H1 (cell line): ENCODE results near the gene PRTN3. TPM values are rescaled to one million over a fixed set of nuclear protein-coding genes. Genes with fewer than 3 reads are reported as not detected.

Experiments
- CTCF ChIA-PET: fragments of 300-600 bp; sonication (Branson Sonifier 250); formaldehyde crosslinking; loops from one replicate; lab custom pipeline; 2021; ENCODE audit not compliant: partially characterized antibody; lab: Charles Lee
- POLR2A ChIA-PET: fragments of 300-600 bp; sonication (Branson Sonifier 250); formaldehyde crosslinking; loops from one replicate; lab custom pipeline; 2021; ENCODE audit warnings: inconsistent platforms; ENCODE audit not compliant: partially characterized antibody; lab: Charles Lee
- DNase-seq, 2 experiments: peaks; one replicate each; pipeline versions ENCODE4 v3.0.0 to v3.0.0-alpha.2; 2010 to 2022; ENCODE audit warnings: low spot score in 2 of 2, low read depth in 1 of 2, mixed read lengths in 1 of 2
- FAIRE-seq: peaks from 2 replicates; lab custom pipeline; 2011; peaks lifted over from hg19 to GRCh38; lab: Jason Lieb, UNC
- H2AFZ ChIP-seq: 2 replicates; pipeline ENCODE4 v1.8.1; 2012; ENCODE audit warnings: low read length, inconsistent platforms
- H2AK5ac ChIP-seq: 2 replicates; pipeline ENCODE4 v1.6.1; 2013; ENCODE audit warnings: low read depth, low read length
- H2BK120ac ChIP-seq: replicated peaks from 2 replicates; pipeline ENCODE3; 2013; ENCODE audit warnings: low read depth, low read length, inconsistent platforms
- H2BK12ac ChIP-seq: 2 replicates; pipeline ENCODE4 v1.6.1; 2013; ENCODE audit warnings: low read depth, low read length
- H2BK15ac ChIP-seq: 2 replicates; pipeline ENCODE4 v1.6.1; 2013; ENCODE audit warnings: low read length
- H2BK20ac ChIP-seq: 2 replicates; pipeline ENCODE4 v1.6.1; 2013; ENCODE audit warnings: low read length
- H2BK5ac ChIP-seq: 2 replicates; pipeline ENCODE4 v1.6.1; 2013; ENCODE audit warnings: low read depth, low read length
- H3K14ac ChIP-seq: 2 replicates; pipeline ENCODE4 v1.6.1; 2013; ENCODE audit warnings: inconsistent platforms; ENCODE audit not compliant: insufficient read length
- H3K18ac ChIP-seq: 2 replicates; pipeline ENCODE4 v1.6.1; 2013; ENCODE audit warnings: low read length; ENCODE audit errors: extremely low read depth
- H3K23ac ChIP-seq: 2 replicates; pipeline ENCODE4 v1.6.1; 2013; ENCODE audit warnings: inconsistent platforms; ENCODE audit not compliant: insufficient read length
- H3K23me2 ChIP-seq: 2 replicates; pipeline ENCODE4 v1.6.1; 2013; ENCODE audit warnings: low read depth, low read length
- H3K27ac ChIP-seq: 2 replicates; pipeline ENCODE4 v1.6.1; 2011; ENCODE audit warnings: low read depth, low read length, inconsistent platforms
- H3K27me3 ChIP-seq, 4 experiments: replicated peaks in 1 of 4; 1 replicate in 1 of 4; 2 replicates in 3 of 4; pipeline versions ENCODE4 v1.6.1 to v1.8.1; 2011 to 2013; ENCODE audit warnings: low read length in 3 of 4, mild to moderate bottlenecking in 3 of 4, inconsistent platforms in 2 of 4, mixed read lengths in 2 of 4, moderate library complexity in 1 of 4; ENCODE audit not compliant: control insufficient read depth in 3 of 4, insufficient read depth in 3 of 4; ENCODE audit errors: extremely low read depth in 1 of 4
- H3K36me3 ChIP-seq, 4 experiments: 2 replicates each; pipeline versions ENCODE4 v1.6.1 to v1.8.1; 2011 to 2013; ENCODE audit warnings: mild to moderate bottlenecking in 4 of 4, low read length in 3 of 4, moderate library complexity in 2 of 4, control low read depth in 1 of 4, inconsistent platforms in 1 of 4; ENCODE audit not compliant: insufficient read depth in 4 of 4, control insufficient read depth in 2 of 4
- H3K4ac ChIP-seq: replicated peaks from 2 replicates; pipeline ENCODE3; 2013; ENCODE audit warnings: low read length, low read depth, mixed read lengths, inconsistent platforms; ENCODE audit not compliant: insufficient read length
- H3K4me1 ChIP-seq, 4 experiments: replicated peaks in 1 of 4; 1 replicate in 1 of 4; 2 replicates in 3 of 4; pipeline versions ENCODE4 v1.6.1 to v1.8.1; 2011 to 2013; ENCODE audit warnings: low read length in 3 of 4, inconsistent platforms in 2 of 4, mixed read lengths in 1 of 4; ENCODE audit not compliant: insufficient read depth in 4 of 4, control insufficient read depth in 3 of 4
- H3K4me2 ChIP-seq, 2 experiments: 2 replicates each; pipeline versions ENCODE4 v1.6.1 to v1.8.1; 2011 to 2013; ENCODE audit warnings: low read depth in 2 of 2, low read length in 2 of 2, control low read depth in 1 of 2, inconsistent platforms in 1 of 2, mild to moderate bottlenecking in 1 of 2; ENCODE audit not compliant: insufficient read depth in 1 of 2
- H3K4me3 ChIP-seq, 4 experiments: fragments of 200-600, 300-600 bp in 1 of 4; sonication (generic), shearing (Covaris generic), sonication (Bioruptor Twin) in 1 of 4; 2 replicates each; pipeline versions ENCODE4 v1.5.1 to v1.8.1; 2011 to 2016; ENCODE audit warnings: low read length in 4 of 4, low read depth in 3 of 4, control low read depth in 2 of 4, inconsistent platforms in 2 of 4, mild to moderate bottlenecking in 2 of 4, mixed read lengths in 1 of 4, moderate library complexity in 1 of 4; ENCODE audit not compliant: insufficient read depth in 2 of 4; ENCODE audit errors: extremely low read depth in 1 of 4
- H3K56ac ChIP-seq: replicated peaks from 2 replicates; pipeline ENCODE3; 2013; ENCODE audit warnings: low read depth, mild to moderate bottlenecking, mixed read lengths, low read length, inconsistent platforms; ENCODE audit not compliant: insufficient read length
- H3K79me1 ChIP-seq: 2 replicates; pipeline ENCODE4 v1.6.1; 2013; ENCODE audit warnings: low read depth, low read length, control low read depth
- H3K79me2 ChIP-seq, 2 experiments: 2 replicates each; pipeline versions ENCODE4 v1.6.1 to v1.8.1; 2012 to 2013; ENCODE audit warnings: low read length in 2 of 2, mild to moderate bottlenecking in 2 of 2, inconsistent platforms in 1 of 2; ENCODE audit not compliant: insufficient read depth in 2 of 2, control insufficient read depth in 1 of 2
- H3K9ac ChIP-seq, 4 experiments: replicated peaks in 1 of 4; 1 replicate in 1 of 4; 2 replicates in 3 of 4; pipeline versions ENCODE4 v1.6.1 to v1.8.1; 2011 to 2013; ENCODE audit warnings: low read depth in 3 of 4, low read length in 3 of 4, control low read depth in 2 of 4, mild to moderate bottlenecking in 2 of 4, moderate library complexity in 2 of 4, inconsistent platforms in 1 of 4; ENCODE audit errors: extremely low read depth in 1 of 4
- H3K9me3 ChIP-seq, 2 experiments: 2 replicates each; pipeline versions ENCODE4 v1.6.1 to v1.8.1; 2012 to 2013; ENCODE audit warnings: mild to moderate bottlenecking in 2 of 2, moderate library complexity in 2 of 2, control low read depth in 1 of 2, inconsistent platforms in 1 of 2, low read depth in 1 of 2, low read length in 1 of 2, mixed read lengths in 1 of 2; ENCODE audit not compliant: insufficient read depth in 2 of 2
- H4K20me1 ChIP-seq, 2 experiments: replicated peaks in 1 of 2; 2 replicates each; pipeline versions ENCODE3 to v1.8.1; 2011 to 2013; ENCODE audit warnings: inconsistent platforms in 2 of 2, low read length in 2 of 2, mild to moderate bottlenecking in 1 of 2; ENCODE audit not compliant: insufficient read depth in 2 of 2, control insufficient read depth in 1 of 2
- H4K5ac ChIP-seq: 2 replicates; pipeline ENCODE4 v1.6.1; 2013; ENCODE audit warnings: low read length, low read depth, mixed read lengths, inconsistent platforms; ENCODE audit not compliant: insufficient read length
- H4K8ac ChIP-seq: 2 replicates; pipeline ENCODE4 v1.8.0; 2013; ENCODE audit warnings: mild to moderate bottlenecking, moderate library complexity, low read length, inconsistent platforms; ENCODE audit not compliant: insufficient read depth; ENCODE audit errors: extremely low read depth
- H4K91ac ChIP-seq: replicated peaks from 2 replicates; pipeline ENCODE3; 2013; ENCODE audit warnings: low read length, mixed read lengths, inconsistent platforms; ENCODE audit not compliant: insufficient read length
- KDM5A ChIP-seq: fragments of 200-600 bp; IDR thresholded peaks from 2 replicates; pipeline ENCODE4 v1.7.1; 2012; ENCODE audit warnings: mild to moderate bottlenecking, low read length, inconsistent platforms, mixed read lengths
- SAP30 ChIP-seq: fragments of 300-600 bp; sonication (generic); IDR thresholded peaks from 2 replicates; pipeline ENCODE4 v1.7.1; 2012; ENCODE audit warnings: low read length, moderate library complexity, mild to moderate bottlenecking, inconsistent platforms; ENCODE audit not compliant: insufficient read depth, insufficient replicate concordance
- SIRT6 ChIP-seq: IDR thresholded peaks from one replicate; pipeline ENCODE4 v1.7.1; 2012; ENCODE audit warnings: low read length, inconsistent platforms
- SIX5 ChIP-seq: IDR thresholded peaks from 2 replicates; pipeline ENCODE4 v1.6.1; 2011; ENCODE audit warnings: mild to moderate bottlenecking, low read depth, low read length
- SP4 ChIP-seq: IDR thresholded peaks from 2 replicates; pipeline ENCODE4 v1.6.1; 2012; ENCODE audit warnings: low read length, inconsistent platforms
- TEAD4 ChIP-seq: IDR thresholded peaks from 2 replicates; pipeline ENCODE4 v1.6.1; 2012; ENCODE audit warnings: low read depth, low read length, inconsistent platforms, mixed read lengths
- ZNF274 ChIP-seq: IDR thresholded peaks from 2 replicates; pipeline ENCODE4 v1.7.0; 2012; ENCODE audit warnings: low read length, borderline replicate concordance; ENCODE audit errors: extremely low read depth
- WGBS, 2 experiments: shearing (Covaris generic) in 1 of 2; methylation state at CpG; one replicate each; pipeline versions ENCODE4 v1.1.6 to v1.1.7; 2013 to 2015; ENCODE audit warnings: low lambda C conversion rate in 2 of 2, mixed read lengths in 2 of 2, inconsistent platforms in 1 of 2, low coverage in 1 of 2, missing lambda C conversion rate in 1 of 2; ENCODE audit not compliant: insufficient replicate concordance in 2 of 2, insufficient coverage in 1 of 2, insufficient read length in 1 of 2; ENCODE audit errors: extremely low coverage in 1 of 2, missing lambda C conversion rate in 1 of 2; 5-methylcytosine and 5-hydroxymethylcytosine counted together
- polyA plus RNA-seq, 7 experiments: library from polyadenylated mRNA; depleted of rRNA in 3 of 7; stranded (reverse) in 5 of 7; unstranded in 2 of 7; fragments of >200 nt in 5 of 7; fragments of 200-250 nt in 2 of 7; gene quantifications; 1 replicate in 5 of 7; 2 replicates in 1 of 7; 4 replicates in 1 of 7; pipeline versions ENCODE4 v1.2.1 to v1.2.3, GENCODE V29; 2011 to 2013; ENCODE audit warnings: missing spikeins in 2 of 7, mixed read lengths in 2 of 7
- total RNA-seq: library from RNA; stranded (reverse); fragmentation: NEBNext Ultra II Directional; extraction: Animal tissue kit (Norgen Biotek cat#: 25700); gene quantifications from 2 replicates; pipeline ENCODE4 v1.2.1, GENCODE V29; 2021
- TF ChIP-seq, protein P1 (sequence below): IDR thresholded peaks from 2 replicates; pipeline ENCODE4 v1.6.1; 2011; ENCODE audit warnings: low read length, improper control_type of control experiment

Gene PRTN3
- total and polyA plus RNA-seq, 2 of the 8 experiments (the other 6 are each of a cell fraction or from before 2014, with no cell fraction given): 0.39 to 2.1 TPM

- Histone ChIP-seq H3K4me2 (peak overlapping the region in 1 of 2 experiments; percentile 35; a peak in 2 of 4 replicates), H3K9ac (peak overlapping the region in 1 of 4 experiments; percentile 38; a peak in 2 of 7 replicates), H2BK15ac (no peak overlapping the region), H4K91ac (no peak overlapping the region), H3K27me3 (peaks cover 0 to 5% (median 0%) of the 10 kb centered on the region in 4 experiments; a peak in 2 of 7 replicates), H3K56ac (no peak overlapping the region), H3K79me1 (no peaks in the 10 kb centered on the region; the same call in 1 of the 2 replicates), H3K4me3 (no peak overlapping the region), H2BK20ac (no peak overlapping the region), H2AK5ac (no peak overlapping the region), H4K8ac (peak overlapping the region; percentile 71; the same call in 1 of the 2 replicates), H3K4ac (peak overlapping the region; percentile 78), H3K18ac (peak overlapping the region; percentile 71), H4K20me1 (peaks cover 4 to 8% of the 10 kb centered on the region in 2 experiments), H4K5ac (no peak overlapping the region), H3K4me1 (peaks cover 3 to 18% (median 7%) of the 10 kb centered on the region in 4 experiments), H2BK12ac (peak overlapping the region; percentile 87; the same call in 1 of the 2 replicates), H3K9me3 (peaks cover 0 to 3% of the 10 kb centered on the region in 2 experiments; a peak in 1 of 4 replicates), H3K27ac (no peak overlapping the region), H3K79me2 (no peaks in the 10 kb centered on the region), H3K23me2 (peaks cover 5% of the 10 kb centered on the region; the same call in 1 of the 2 replicates), H2BK5ac (no peak overlapping the region), H2AFZ (no peak overlapping the region), H3K14ac (no peak overlapping the region), H3K23ac (no peak overlapping the region), H2BK120ac (no peak overlapping the region), H3K36me3 (peaks cover 0 to 12% (median 0%) of the 10 kb centered on the region in 4 experiments; a peak in 2 of 8 replicates)
- DNase-seq: no peak
- no peak for FAIRE-seq
- CTCF ChIA-PET: interaction anchor here (0.6 to 2.6 kb wide), 15 partner anchors 8 to 371 kb away, joined by 3 to 9 read pairs (median 4); partner anchors contain the start of gene MISP
- POLR2A ChIA-PET: interaction anchor here (0.6 to 1.3 kb wide), 5 partner anchors 33 to 69 kb away, joined by 3 to 5 read pairs (median 3); no protein-coding TSS in a partner anchor
- TF ChIP-seq, protein P1, sequence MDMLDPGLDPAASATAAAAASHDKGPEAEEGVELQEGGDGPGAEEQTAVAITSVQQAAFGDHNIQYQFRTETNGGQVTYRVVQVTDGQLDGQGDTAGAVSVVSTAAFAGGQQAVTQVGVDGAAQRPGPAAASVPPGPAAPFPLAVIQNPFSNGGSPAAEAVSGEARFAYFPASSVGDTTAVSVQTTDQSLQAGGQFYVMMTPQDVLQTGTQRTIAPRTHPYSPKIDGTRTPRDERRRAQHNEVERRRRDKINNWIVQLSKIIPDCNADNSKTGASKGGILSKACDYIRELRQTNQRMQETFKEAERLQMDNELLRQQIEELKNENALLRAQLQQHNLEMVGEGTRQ: no peak
- TF ChIP-seq SP4 (no peak), SIX5 (no peak), SIRT6 (no peak), TEAD4 (no peak), KDM5A (no peak), SAP30 (no peak), ZNF274 (no peak)
- 73% methylated on average over 10 of the region's 16 CpGs; no CpG with 5 or more reads in 1 of the 2 experiments for WGBS, 2 experiments
Measured at GRCh38 chr19:867301-867793, 26.5 kb downstream of the PRTN3 start.
